ENCODE data around the gene RYR2. TPM values are rescaled to one million over a fixed set of nuclear protein-coding genes. Genes with fewer than 3 reads are reported as not detected.

RYR2 gene
- total and polyA plus RNA-seq, 3 donors from 2014 or later = 5.4 to 9.5 (median 9.1) TPM

- 0 to 1% methylated on average over 21 to 31 of the region's 55 CpGs for WGBS, 2 donors
- H3K9me3 ChIP-seq = no peaks in the 10 kb centered on the region
- no peaks in the 10 kb centered on the region for H3K4me1 ChIP-seq
- peak overlapping the region; percentile 44 for H3K4me3 ChIP-seq
- DNase-seq = no peak
- H3K27me3 ChIP-seq = no peaks in the 10 kb centered on the region
- TF ChIP-seq POLR2A (IDR thresholded peaks at IDR 0.05) (no peak), CTCF (IDR thresholded peaks at IDR 0.05) (no peak)
- H3K36me3 ChIP-seq (ENCODE audit: low read depth, missing control alignments) = no peaks in the 10 kb centered on the region
- intact Hi-C loops (cut with DNase I; ENCODE audit: low total_unique reads) = no loop called here
- H3K27ac ChIP-seq = no peak overlapping the region
Observed at GRCh38 chr1:237042892-237043576, 1.1 kb downstream of the RYR2 start.

- H3K4me3 ChIP-seq = no peak overlapping the region
- H3K27me3 ChIP-seq = no peaks in the 10 kb centered on the region
- H3K36me3 ChIP-seq (ENCODE audit: low read depth, missing control alignments) = no peaks in the 10 kb centered on the region
- TF ChIP-seq CTCF (IDR thresholded peaks at IDR 0.05) = no peak
- no peak for TF ChIP-seq POLR2A (IDR thresholded peaks at IDR 0.05)
- H3K27ac ChIP-seq = no peak overlapping the region
- intact Hi-C loops (cut with DNase I; ENCODE audit: low total_unique reads) = no loop called here
- no peaks in the 10 kb centered on the region for H3K9me3 ChIP-seq
- no peaks in the 10 kb centered on the region for H3K4me1 ChIP-seq
- 14 to 16% methylated on average over 14 of the region's 14 CpGs for WGBS, 2 donors
- DNase-seq = no peak
Observed at GRCh38 chr1:237043846-237044636, 2.1 kb downstream of the RYR2 start.

GRCh38 chr1:237045278-237046016, 3.5 kb downstream of the RYR2 start:
- TF ChIP-seq CTCF (IDR thresholded peaks at IDR 0.05) (no peak), POLR2A (IDR thresholded peaks at IDR 0.05) (no peak)
- intact Hi-C loops (cut with DNase I; ENCODE audit: low total_unique reads) = no loop called here
- Histone ChIP-seq H3K27me3 (no peaks in the 10 kb centered on the region), H3K27ac (no peak overlapping the region), H3K4me3 (no peak overlapping the region), H3K36me3 (ENCODE audit: low read depth, missing control alignments) (no peaks in the 10 kb centered on the region), H3K4me1 (no peaks in the 10 kb centered on the region), H3K9me3 (no peaks in the 10 kb centered on the region)
- 55 to 69% methylated on average over 3 of the region's 3 CpGs for WGBS, 2 donors
- DNase-seq = no peak

- H3K4me1 ChIP-seq = no peaks in the 10 kb centered on the region
- H3K4me3 ChIP-seq = no peak overlapping the region
- no peaks in the 10 kb centered on the region for H3K9me3 ChIP-seq
- no peaks in the 10 kb centered on the region for H3K27me3 ChIP-seq
- 87 to 91% methylated on average over 5 of the region's 5 CpGs for WGBS, 2 donors
- TF ChIP-seq POLR2A (IDR thresholded peaks at IDR 0.05) (no peak), CTCF (IDR thresholded peaks at IDR 0.05) (no peak)
- H3K27ac ChIP-seq = no peak overlapping the region
- no peak for DNase-seq
- intact Hi-C loops (cut with DNase I; ENCODE audit: low total_unique reads) = no loop called here
- no peaks in the 10 kb centered on the region for H3K36me3 ChIP-seq (ENCODE audit: low read depth, missing control alignments)
Observed at GRCh38 chr1:237048803-237049202, 6.8 kb downstream of the RYR2 start.
